GM21528 (cell line): ENCODE data around the gene PLPP6.
A peak's percentile ranks its signal among the peaks of the same experiment; 100 is the strongest.

Source experiments
- ATAC-seq: cut with Tn5 transposase; IDR thresholded peaks from one replicate; pipeline ENCODE4 v1.9.1; 2021; ENCODE audit warnings: mild to moderate bottlenecking, moderate library complexity; ENCODE audit not compliant: unreplicated experiment, low FRiP score

Gene PLPP6

GRCh38 chr9:4661611-4662010 is 483 bp upstream of the PLPP6 start:
- ATAC-seq, result peak; percentile 4

- peak; percentile 5 for ATAC-seq
These were observed 1.1 kb downstream of the PLPP6 start for GRCh38 chr9:4662989-4663792.

- no peak for ATAC-seq
These were observed 1.9 kb downstream of the PLPP6 start for GRCh38 chr9:4663956-4664355.

GRCh38 chr9:4665357-4665756 is 3.3 kb downstream of the PLPP6 start:
- ATAC-seq, result no peak

- ATAC-seq, result no peak
These were observed 4.1 kb downstream of the PLPP6 start, which contains the start of gene SPATA6L for GRCh38 chr9:4666042-4666699. SPATA6L (minus strand) TSS chr9:4666480; CDS start chr9:4666250, 230 bp downstream.

GRCh38 chr9:4667681-4668080 is 5.6 kb downstream of the PLPP6 start:
- ATAC-seq, result no peak

GRCh38 chr9:4668604-4669003 is 6.5 kb downstream of the PLPP6 start:
- ATAC-seq, result no peak

- no peak for ATAC-seq
These were observed 7.8 kb downstream of the PLPP6 start for GRCh38 chr9:4669890-4670289.

GRCh38 chr9:4670591-4670990 is 8.5 kb downstream of the PLPP6 start:
- no peak for ATAC-seq

GRCh38 chr9:4671737-4672136 is 9.6 kb downstream of the PLPP6 start:
- ATAC-seq, result no peak

GRCh38 chr9:4674783-4675182 is 12.7 kb downstream of the PLPP6 start:
- no peak for ATAC-seq

- ATAC-seq, result no peak
These were observed 15.3 kb downstream of the PLPP6 start for GRCh38 chr9:4677392-4677791.

- ATAC-seq, result peak; percentile 24
These were observed 16.7 kb downstream of the PLPP6 start for GRCh38 chr9:4678679-4679267.

- peak; percentile 96 for ATAC-seq
These were observed 17.4 kb downstream of the PLPP6 start, which contains the start of gene CDC37L1 for GRCh38 chr9:4679268-4680172. CDC37L1 (plus strand) TSS chr9:4679569; CDS start chr9:4679768, 199 bp downstream.

- no peak for ATAC-seq
These were observed 18.1 kb downstream of the PLPP6 start for GRCh38 chr9:4680173-4680525.

GRCh38 chr9:4680750-4681149 is 18.7 kb downstream of the PLPP6 start:
- no peak for ATAC-seq

GRCh38 chr9:4684820-4685219 is 22.7 kb downstream of the PLPP6 start:
- no peak for ATAC-seq

- ATAC-seq, result no peak
These were observed 24.0 kb downstream of the PLPP6 start for GRCh38 chr9:4686112-4686511.

- ATAC-seq, result no peak
These were observed 24.5 kb downstream of the PLPP6 start for GRCh38 chr9:4686584-4686983.

- ATAC-seq, result no peak
These were observed 26.9 kb downstream of the PLPP6 start for GRCh38 chr9:4689021-4689420.
